Mesenchymal stem cell (in vitro differentiated cells and primary cell): ENCODE data around the gene ZNF280B.

Experiments
- DNase-seq: peaks from one replicate; pipeline ENCODE4 v3.0.0-alpha.2; 2013
- H2AFZ ChIP-seq: one replicate; pipeline ENCODE4 v1.6.1; 2013; ENCODE audit warnings: low read depth, mild to moderate bottlenecking, control low read depth, inconsistent platforms, low read length, moderate library complexity
- H2AK5ac ChIP-seq: 2 replicates; pipeline ENCODE4 v1.6.1; 2013; ENCODE audit warnings: low read length, moderate library complexity, mild to moderate bottlenecking, inconsistent platforms; ENCODE audit not compliant: severe bottlenecking
- H2BK120ac ChIP-seq: one replicate; pipeline ENCODE4 v1.6.1; 2013; ENCODE audit warnings: low read depth, mild to moderate bottlenecking, inconsistent platforms, low read length, moderate library complexity
- H2BK12ac ChIP-seq, 2 experiments: one replicate each; pipeline ENCODE4 v1.6.1; 2013; ENCODE audit warnings: inconsistent platforms in 2 of 2, low read length in 2 of 2, mild to moderate bottlenecking in 2 of 2, moderate library complexity in 2 of 2, control low read depth in 1 of 2
- H2BK15ac ChIP-seq: one replicate; pipeline ENCODE4 v1.6.1; 2013; ENCODE audit warnings: mild to moderate bottlenecking, low read depth, inconsistent platforms; ENCODE audit not compliant: poor library complexity, severe bottlenecking
- H2BK5ac ChIP-seq: 2 replicates; pipeline ENCODE4 v1.6.1; 2013; ENCODE audit warnings: low read depth, mild to moderate bottlenecking, low read length, control low read depth, inconsistent platforms; ENCODE audit not compliant: poor library complexity, severe bottlenecking
- H3K14ac ChIP-seq, 2 experiments: one replicate each; pipeline ENCODE4 v1.6.1; 2013; ENCODE audit warnings: inconsistent platforms in 2 of 2, low read length in 2 of 2, control low read depth in 1 of 2, mild to moderate bottlenecking in 1 of 2, moderate library complexity in 1 of 2
- H3K18ac ChIP-seq, 2 experiments: one replicate each; pipeline ENCODE4 v1.6.1; 2013; ENCODE audit warnings: inconsistent platforms in 2 of 2, low read length in 2 of 2, control low read depth in 1 of 2, low read depth in 1 of 2, mild to moderate bottlenecking in 1 of 2
- H3K23ac ChIP-seq, 2 experiments: one replicate each; pipeline ENCODE4 v1.6.1; 2013; ENCODE audit warnings: inconsistent platforms in 2 of 2, low read length in 2 of 2, mild to moderate bottlenecking in 2 of 2, moderate library complexity in 2 of 2, control low read depth in 1 of 2
- H3K27ac ChIP-seq: 2 replicates; pipeline ENCODE4 v1.5.1; 2013; ENCODE audit warnings: mild to moderate bottlenecking, moderate library complexity, low read length, control low read depth, inconsistent platforms; ENCODE audit not compliant: poor library complexity, severe bottlenecking
- H3K27me3 ChIP-seq, 2 experiments: 2 replicates each; pipeline versions ENCODE4 v1.6.1 to v1.7.0; 2013; ENCODE audit warnings: low read length in 2 of 2, mild to moderate bottlenecking in 2 of 2, moderate library complexity in 2 of 2, control low read depth in 1 of 2, inconsistent platforms in 1 of 2; ENCODE audit not compliant: control insufficient read depth in 1 of 2, insufficient read depth in 1 of 2
- H3K36me3 ChIP-seq, 2 experiments: 2 replicates each; pipeline versions ENCODE4 v1.6.1 to v1.7.0; 2013; ENCODE audit warnings: low read length in 2 of 2, control low read depth in 1 of 2, inconsistent platforms in 1 of 2, low read depth in 1 of 2, mild to moderate bottlenecking in 1 of 2; ENCODE audit not compliant: insufficient read depth in 2 of 2, control insufficient read depth in 1 of 2
- H3K4ac ChIP-seq, 2 experiments: one replicate each; pipeline ENCODE4 v1.6.1; 2013; ENCODE audit warnings: inconsistent platforms in 2 of 2, low read length in 2 of 2, mild to moderate bottlenecking in 2 of 2, moderate library complexity in 2 of 2, control low read depth in 1 of 2, low read depth in 1 of 2
- H3K4me1 ChIP-seq: 2 replicates; pipeline ENCODE4 v1.6.1; 2013; ENCODE audit warnings: low read depth, low read length, control low read depth; ENCODE audit not compliant: control insufficient read depth, insufficient read depth
- H3K4me2 ChIP-seq: 2 replicates; pipeline ENCODE4 v1.6.1; 2013; ENCODE audit warnings: low read length, mild to moderate bottlenecking, inconsistent platforms; ENCODE audit not compliant: poor library complexity, severe bottlenecking
- H3K4me3 ChIP-seq, 2 experiments: 2 replicates each; pipeline versions ENCODE4 v1.5.1 to v1.7.0; 2013; ENCODE audit warnings: low read length in 2 of 2, mild to moderate bottlenecking in 2 of 2, control low read depth in 1 of 2, low read depth in 1 of 2; ENCODE audit not compliant: insufficient read depth in 1 of 2
- H3K79me1 ChIP-seq: replicated peaks from 2 replicates; pipeline ENCODE4 v1.6.1; 2013; ENCODE audit warnings: mild to moderate bottlenecking, control low read depth, low read length, inconsistent platforms; ENCODE audit not compliant: poor library complexity, severe bottlenecking
- H3K9ac ChIP-seq: 2 replicates; pipeline ENCODE4 v1.7.0; 2013; ENCODE audit warnings: mild to moderate bottlenecking, low read length, moderate library complexity
- H3K9me3 ChIP-seq: 2 replicates; pipeline ENCODE4 v1.7.0; 2013; ENCODE audit warnings: mild to moderate bottlenecking, low read length; ENCODE audit not compliant: control insufficient read depth
- H4K8ac ChIP-seq: one replicate; pipeline ENCODE4 v1.6.1; 2013; ENCODE audit warnings: inconsistent platforms, mild to moderate bottlenecking, low read length, moderate library complexity
- H4K91ac ChIP-seq: one replicate; pipeline ENCODE4 v1.6.1; 2013; ENCODE audit warnings: mild to moderate bottlenecking, low read length, inconsistent platforms
- WGBS: methylation state at CpG from one replicate; pipeline ENCODE4 v1.1.7; 2013; ENCODE audit warnings: mixed read lengths; 5-methylcytosine and 5-hydroxymethylcytosine counted together

ZNF280B gene

DNA sequence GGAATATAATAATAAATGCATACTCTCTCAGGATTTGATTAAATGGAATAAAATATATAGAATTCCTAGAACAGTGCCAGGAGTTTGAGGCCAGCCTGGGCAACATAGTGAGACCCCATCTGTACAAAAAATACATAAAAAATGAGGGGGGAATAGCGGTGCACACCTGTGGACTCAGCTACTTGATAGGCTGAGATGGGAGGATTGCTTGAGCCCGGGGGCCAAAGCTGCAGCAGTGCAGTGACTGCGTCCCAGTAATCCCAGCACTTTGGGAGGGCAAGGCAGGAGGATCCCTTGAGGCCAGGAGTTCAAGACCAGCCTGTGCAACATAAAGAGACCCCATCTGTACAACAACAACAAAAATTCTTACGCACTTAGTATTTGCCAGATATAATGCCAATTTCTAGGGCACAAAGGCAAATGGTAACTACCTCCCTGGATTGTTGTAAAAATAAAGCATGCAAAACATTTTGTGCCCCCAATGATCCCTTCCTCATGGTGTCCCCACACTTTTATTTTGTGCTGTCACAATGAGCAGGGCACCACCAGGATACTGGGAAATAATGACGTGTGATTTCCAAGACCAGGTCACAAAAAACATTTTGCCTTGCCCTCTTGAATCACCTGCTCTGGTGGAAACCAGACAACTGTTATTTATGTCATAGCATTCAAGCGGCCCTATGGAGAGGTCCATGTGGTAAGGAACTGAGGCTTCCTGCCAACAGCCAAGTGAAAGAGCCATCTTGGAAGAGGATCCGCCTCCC is 29.9 kb upstream of the ZNF280B start:
- Histone ChIP-seq H2BK12ac (no peak overlapping the region), H4K91ac (no peak overlapping the region)

DNA sequence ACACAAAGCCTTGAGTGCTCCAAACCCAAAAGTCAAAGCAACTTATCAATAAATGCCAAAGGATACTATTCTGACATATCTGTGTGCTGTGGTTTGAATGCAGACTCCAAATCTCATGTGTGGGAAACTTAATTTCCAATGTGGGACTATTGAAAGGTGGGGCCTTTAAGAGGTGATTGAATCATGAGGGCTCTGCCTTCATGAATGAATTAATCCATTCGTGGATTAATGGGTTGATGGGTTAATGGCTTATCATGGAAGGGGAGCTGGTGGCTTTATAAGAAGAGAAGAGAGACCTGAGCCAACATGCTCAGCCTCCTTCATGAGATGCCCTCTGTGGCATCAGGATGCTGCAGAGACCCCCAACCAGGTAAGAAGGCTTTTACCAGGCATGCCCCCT is 28.4 kb upstream of the ZNF280B start:
- H4K8ac ChIP-seq = no peak overlapping the region
- peaks cover 3% of the 10 kb centered on the region for H3K9me3 ChIP-seq
- H3K27me3 ChIP-seq = peaks cover 0 to 3% of the 10 kb centered on the region in 2 experiments
- H2AFZ ChIP-seq = no peak overlapping the region
- H3K4me1 ChIP-seq = no peaks in the 10 kb centered on the region
- no peak overlapping the region for H3K14ac ChIP-seq
- H3K23ac ChIP-seq = no peak overlapping the region
- H2BK12ac ChIP-seq = no peak overlapping the region
- no peak overlapping the region for H3K18ac ChIP-seq
- H4K91ac ChIP-seq = no peak overlapping the region
- H2BK15ac ChIP-seq = no peak overlapping the region
- no peak for DNase-seq
- 0% methylated on average over 1 of the region's 1 CpG for WGBS
- H3K4ac ChIP-seq = no peak overlapping the region
- H3K4me3 ChIP-seq = no peak overlapping the region
- H2BK120ac ChIP-seq = no peak overlapping the region
- no peak overlapping the region for H3K27ac ChIP-seq
- no peaks in the 10 kb centered on the region for H3K79me1 ChIP-seq
- H3K9ac ChIP-seq = no peak overlapping the region
- H2AK5ac ChIP-seq = no peak overlapping the region
- H3K36me3 ChIP-seq = no peaks in the 10 kb centered on the region
- H3K4me2 ChIP-seq = no peak overlapping the region
- no peak overlapping the region for H2BK5ac ChIP-seq

More for the DNA sequence above, 29.9 kb upstream of the ZNF280B start:
- Histone ChIP-seq H3K9me3 (peaks cover 1% of the 10 kb centered on the region), H3K27ac (no peak overlapping the region), H3K36me3 (no peaks in the 10 kb centered on the region), H3K27me3 (peaks cover 0 to 7% of the 10 kb centered on the region in 2 experiments), H3K4me1 (no peaks in the 10 kb centered on the region), H3K23ac (no peak overlapping the region), H3K4me2 (no peak overlapping the region), H2AK5ac (no peak overlapping the region), H3K18ac (no peak overlapping the region), H2AFZ (no peak overlapping the region), H2BK15ac (no peak overlapping the region), H3K14ac (no peak overlapping the region), H2BK5ac (no peak overlapping the region), H3K4ac (no peak overlapping the region), H3K79me1 (no peaks in the 10 kb centered on the region), H2BK120ac (no peak overlapping the region), H3K9ac (no peak overlapping the region), H3K4me3 (no peak overlapping the region), H4K8ac (no peak overlapping the region)
- no peak for DNase-seq
- WGBS = 69% methylated on average over 7 of the region's 7 CpGs

DNA sequence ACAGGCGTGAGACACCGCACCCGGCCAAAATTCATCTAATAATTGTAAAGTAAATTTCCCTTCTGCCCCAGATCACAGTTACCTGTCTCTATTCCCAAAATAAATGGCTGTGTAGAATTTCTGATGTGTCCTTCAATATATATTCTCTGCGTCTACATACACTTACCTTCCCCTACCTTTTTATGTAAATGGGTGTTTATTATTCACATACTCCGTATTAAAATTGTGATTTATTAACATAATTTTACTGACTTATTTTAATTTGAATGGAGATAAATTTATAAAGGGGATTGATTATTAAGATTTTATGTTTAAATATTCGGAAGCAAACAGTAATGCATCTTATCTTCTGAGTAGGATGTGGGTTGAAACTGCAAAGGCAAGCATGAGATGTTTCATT is 28.0 kb upstream of the ZNF280B start:
- H4K8ac ChIP-seq = no peak overlapping the region
- H2AK5ac ChIP-seq = no peak overlapping the region
- H2AFZ ChIP-seq = no peak overlapping the region
- no peak overlapping the region for H3K18ac ChIP-seq
- no peaks in the 10 kb centered on the region for H3K4me1 ChIP-seq
- no peaks in the 10 kb centered on the region for H3K36me3 ChIP-seq
- H3K9ac ChIP-seq = no peak overlapping the region
- no peak overlapping the region for H2BK15ac ChIP-seq
- 85% methylated on average over 4 of the region's 6 CpGs for WGBS
- peaks cover 0 to 2% of the 10 kb centered on the region in 2 experiments for H3K27me3 ChIP-seq
- peaks cover 3% of the 10 kb centered on the region for H3K9me3 ChIP-seq
- no peak overlapping the region for H4K91ac ChIP-seq
- H3K4ac ChIP-seq = no peak overlapping the region
- no peak overlapping the region for H3K23ac ChIP-seq
- H3K14ac ChIP-seq = no peak overlapping the region
- H2BK5ac ChIP-seq = no peak overlapping the region
- no peak overlapping the region for H2BK120ac ChIP-seq
- H3K4me2 ChIP-seq = no peak overlapping the region
- H3K4me3 ChIP-seq = no peak overlapping the region
- no peak overlapping the region for H3K27ac ChIP-seq
- H2BK12ac ChIP-seq = no peak overlapping the region
- no peak for DNase-seq
- no peaks in the 10 kb centered on the region for H3K79me1 ChIP-seq

DNA sequence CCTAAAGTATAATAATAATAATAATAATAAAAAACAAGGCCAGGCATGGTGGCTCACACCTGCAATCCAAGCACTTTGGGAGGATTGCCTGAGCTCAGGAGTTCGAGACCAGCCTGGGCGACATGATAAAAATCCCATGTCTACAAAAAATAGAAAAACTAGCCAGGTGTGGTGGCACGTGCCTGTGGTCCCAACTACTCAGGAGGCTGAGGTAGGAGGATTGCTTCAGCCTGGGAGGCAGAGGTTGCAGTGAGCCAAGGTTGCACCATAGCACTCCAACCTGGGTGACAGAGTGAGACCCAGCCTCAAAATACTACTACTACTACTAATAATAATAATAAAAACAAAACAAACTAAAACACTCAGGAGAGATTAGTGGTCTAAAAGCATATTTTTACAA is 27.1 kb upstream of the ZNF280B start:
- H3K9me3 ChIP-seq = peaks cover 3% of the 10 kb centered on the region
- no peak overlapping the region for H2AK5ac ChIP-seq
- H2BK15ac ChIP-seq = no peak overlapping the region
- no peak for DNase-seq
- no peak overlapping the region for H3K4me2 ChIP-seq
- no peaks in the 10 kb centered on the region for H3K36me3 ChIP-seq
- H4K91ac ChIP-seq = no peak overlapping the region
- H3K9ac ChIP-seq = no peak overlapping the region
- H2BK12ac ChIP-seq = no peak overlapping the region
- WGBS = 100% methylated on average over 2 of the region's 3 CpGs
- H3K14ac ChIP-seq = no peak overlapping the region
- no peak overlapping the region for H3K23ac ChIP-seq
- H3K4me3 ChIP-seq = no peak overlapping the region
- H3K27me3 ChIP-seq = peaks cover 0 to 2% of the 10 kb centered on the region in 2 experiments
- H3K18ac ChIP-seq = no peak overlapping the region
- H3K79me1 ChIP-seq = no peaks in the 10 kb centered on the region
- H3K4me1 ChIP-seq = no peaks in the 10 kb centered on the region
- H2BK5ac ChIP-seq = no peak overlapping the region
- H2AFZ ChIP-seq = no peak overlapping the region
- no peak overlapping the region for H4K8ac ChIP-seq
- H3K27ac ChIP-seq = no peak overlapping the region
- H3K4ac ChIP-seq = no peak overlapping the region
- H2BK120ac ChIP-seq = no peak overlapping the region
